Right lobe of liver (tissue), 4 donors: Measurements from ENCODE around the gene CDC45.

Experiments
- POLR2A ChIP-seq: fragments of 450-650 bp; IDR thresholded peaks from one replicate; pipeline ENCODE4 v1.6.1; 2017; ENCODE audit warnings: antibody characterized with exemption, mild to moderate bottlenecking
- TF ChIP-seq, protein P1 (sequence below), 4 donors: fragments of 200-600 bp in 3 of 4; fragments of 450-650 bp in 1 of 4; IDR thresholded peaks; one replicate each; pipeline versions ENCODE4 v1.5.1 to v1.8.0; 2016 to 2022; ENCODE audit warnings: antibody characterized with exemption in 4 of 4, mild to moderate bottlenecking in 2 of 4
- donor health status: DM: no; HTN: no; CAD: no.
- donor health status: DM: no; HTN: no; CAD: no.
- donor health status: DM: no; HTN: yes; CAD: no.

GRCh38 chr22:19514831-19515565 lies 35.3 kb downstream of the CDC45 start:
- TF ChIP-seq, protein P1, sequence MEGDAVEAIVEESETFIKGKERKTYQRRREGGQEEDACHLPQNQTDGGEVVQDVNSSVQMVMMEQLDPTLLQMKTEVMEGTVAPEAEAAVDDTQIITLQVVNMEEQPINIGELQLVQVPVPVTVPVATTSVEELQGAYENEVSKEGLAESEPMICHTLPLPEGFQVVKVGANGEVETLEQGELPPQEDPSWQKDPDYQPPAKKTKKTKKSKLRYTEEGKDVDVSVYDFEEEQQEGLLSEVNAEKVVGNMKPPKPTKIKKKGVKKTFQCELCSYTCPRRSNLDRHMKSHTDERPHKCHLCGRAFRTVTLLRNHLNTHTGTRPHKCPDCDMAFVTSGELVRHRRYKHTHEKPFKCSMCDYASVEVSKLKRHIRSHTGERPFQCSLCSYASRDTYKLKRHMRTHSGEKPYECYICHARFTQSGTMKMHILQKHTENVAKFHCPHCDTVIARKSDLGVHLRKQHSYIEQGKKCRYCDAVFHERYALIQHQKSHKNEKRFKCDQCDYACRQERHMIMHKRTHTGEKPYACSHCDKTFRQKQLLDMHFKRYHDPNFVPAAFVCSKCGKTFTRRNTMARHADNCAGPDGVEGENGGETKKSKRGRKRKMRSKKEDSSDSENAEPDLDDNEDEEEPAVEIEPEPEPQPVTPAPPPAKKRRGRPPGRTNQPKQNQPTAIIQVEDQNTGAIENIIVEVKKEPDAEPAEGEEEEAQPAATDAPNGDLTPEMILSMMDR (IDR thresholded peaks at IDR 0.05): no peak
- no peak for TF ChIP-seq POLR2A
